Suppressor macrophage treated with lipopolysaccharide for 1 hour (primary cell): Measurements from ENCODE around the gene TTC24.
"Not testable (repeated sequence)": the region's sequence is repeated elsewhere in the genome, so short reads cannot be mapped to it uniquely, and the experiment has no call there.

Source experiments
- DNase-seq, 3 donors: peaks; one replicate each; pipeline ENCODE4 v3.0.0-alpha.2; 2020 to 2022

Gene TTC24

GRCh38 chr1:156612666-156613065 is 33.1 kb downstream of the TTC24 start:
- DNase-seq = peak; percentile 36 to 59 (median 57)

- DNase-seq = no peak
Measured at GRCh38 chr1:156615946-156616345, 36.4 kb downstream of the TTC24 start.

- DNase-seq = peak; percentile 33 to 37 (median 36)
Measured at GRCh38 chr1:156616463-156616862, 36.9 kb downstream of the TTC24 start.

GRCh38 chr1:156618853-156619581 is 39.5 kb downstream of the TTC24 start, which contains the start of gene HAPLN2:
Gene HAPLN2, plus strand, starts transcription at chr1:156619415. Its CDS starts 4,076 bp downstream, at chr1:156623491.
- DNase-seq = no peak

GRCh38 chr1:156619582-156619955 is 40.0 kb downstream of the TTC24 start:
- no peak for DNase-seq

- no peak for DNase-seq
Measured at GRCh38 chr1:156622581-156623297, 43.2 kb downstream of the TTC24 start.

GRCh38 chr1:156623946-156624813 is 44.7 kb downstream of the TTC24 start:
- DNase-seq = peak; percentile 63 to 82 (median 71)

- DNase-seq = peak in 1 of 3 donors; percentile 25
Measured at GRCh38 chr1:156624814-156625435, 45.4 kb downstream of the TTC24 start.

GRCh38 chr1:156625436-156626078 is 46.0 kb downstream of the TTC24 start:
- peak; percentile 72 to 84 (median 76) for DNase-seq

- no peak for DNase-seq
Measured at GRCh38 chr1:156626079-156626438, 46.5 kb downstream of the TTC24 start.

- peak; percentile 67 to 76 (median 76) for DNase-seq
Measured at GRCh38 chr1:156627313-156627880, 47.9 kb downstream of the TTC24 start.

- no peak for DNase-seq
Measured at GRCh38 chr1:156629823-156630449, 50.4 kb downstream of the TTC24 start.

GRCh38 chr1:156631152-156631551 is 51.6 kb downstream of the TTC24 start:
- not testable (repeated sequence) for DNase-seq

GRCh38 chr1:156632355-156632754 is 52.8 kb downstream of the TTC24 start:
- DNase-seq = no peak
